GM18498 (cell line): Measurements from ENCODE around the gene OLFM3.

Source experiments
- ATAC-seq: cut with Tn5 transposase; IDR thresholded peaks from one replicate; pipeline ENCODE4 v1.9.1; 2021; ENCODE audit warnings: mild to moderate bottlenecking, moderate library complexity; ENCODE audit not compliant: unreplicated experiment

The OLFM3 gene

DNA sequence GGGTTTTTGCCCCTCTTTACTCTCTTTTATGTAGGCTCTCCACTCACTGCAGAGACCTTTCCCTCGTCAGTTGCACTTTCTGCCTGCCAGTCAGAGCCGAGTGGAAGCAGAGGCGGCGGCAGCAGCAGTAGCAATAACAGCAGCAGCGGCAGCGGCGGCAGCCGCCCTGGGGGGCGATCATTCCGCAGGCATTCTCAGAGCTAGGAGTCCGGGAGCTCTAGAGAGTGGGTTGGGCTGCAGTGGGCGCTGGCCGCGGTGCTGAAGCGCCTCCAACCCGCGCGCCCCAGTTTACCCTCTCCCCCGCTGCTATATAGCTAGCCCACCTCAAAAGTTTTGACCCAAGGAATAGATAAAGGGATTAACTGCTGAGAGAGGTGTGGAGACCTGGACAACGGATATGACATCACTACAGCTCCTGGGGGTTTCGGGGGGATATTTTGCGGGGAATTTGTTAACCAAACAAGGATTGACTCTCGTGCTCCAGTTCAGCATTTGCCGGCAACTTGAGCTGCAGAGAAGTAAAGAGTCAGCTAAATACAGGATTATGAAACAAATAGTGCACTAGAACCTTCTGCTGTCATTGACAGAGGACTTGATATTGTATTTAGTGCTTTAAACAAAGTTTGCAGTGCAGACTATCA lies at the start of gene OLFM3:
Gene OLFM3, minus strand, starts transcription at position 102 of the 641 bp plus-strand sequence.
- no peak for ATAC-seq

DNA sequence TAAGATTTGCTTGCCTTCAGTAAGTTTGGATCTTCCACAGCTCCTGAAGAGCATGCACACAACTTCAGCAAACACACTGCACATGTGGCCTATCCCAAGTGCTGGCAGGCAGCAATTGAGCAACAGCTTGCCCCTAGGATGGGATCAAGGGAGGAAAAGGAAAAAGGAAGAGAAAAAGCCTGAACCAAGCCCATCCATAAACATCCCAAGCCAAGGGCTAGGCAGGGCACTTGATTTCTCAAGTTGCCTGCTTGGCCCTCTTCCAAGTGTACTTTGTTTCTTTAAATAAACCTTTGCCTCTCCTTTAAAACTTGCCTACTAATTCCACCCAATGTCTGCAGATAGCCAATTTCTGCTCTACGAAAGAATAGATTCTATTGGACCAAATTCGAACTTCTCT lies 49.0 kb upstream of the OLFM3 start:
- no peak for ATAC-seq

DNA sequence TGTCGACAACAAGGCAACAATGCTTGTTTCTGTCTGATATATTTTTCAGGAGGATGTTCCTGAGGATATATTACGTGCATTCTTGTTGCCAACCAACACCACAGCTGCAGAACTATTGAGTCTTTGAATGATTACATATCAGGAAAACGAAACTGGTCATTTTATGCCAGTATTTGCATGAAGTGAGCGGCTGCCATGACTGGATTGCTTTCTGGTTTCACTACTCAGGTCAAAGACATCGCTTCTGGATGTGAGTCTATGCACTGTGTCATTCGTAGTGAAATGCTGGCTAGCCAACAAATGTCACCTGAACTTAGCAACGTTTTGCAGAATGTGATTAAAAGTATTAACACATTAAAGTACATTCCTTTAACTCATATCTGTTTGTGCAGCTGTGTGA lies 35.8 kb upstream of the OLFM3 start:
- no peak for ATAC-seq

DNA sequence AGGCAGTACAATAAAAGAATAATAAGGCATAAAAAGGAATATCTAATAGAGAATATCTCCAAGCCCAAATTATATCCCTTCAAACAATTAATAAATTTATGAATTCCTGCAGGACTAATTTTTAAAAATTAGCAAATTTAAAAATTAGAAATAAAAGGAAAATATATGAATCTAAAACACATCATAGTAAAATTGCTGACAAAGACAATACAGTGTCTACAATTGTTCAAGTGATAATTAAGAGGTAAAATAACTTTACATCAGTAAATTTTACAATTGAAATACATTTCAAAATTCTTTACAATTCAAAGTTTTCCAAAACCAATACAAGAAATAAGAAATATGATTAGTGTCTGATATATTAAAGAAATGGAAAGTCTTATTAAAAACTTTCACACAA lies 22.8 kb upstream of the OLFM3 start:
- ATAC-seq: no peak

DNA sequence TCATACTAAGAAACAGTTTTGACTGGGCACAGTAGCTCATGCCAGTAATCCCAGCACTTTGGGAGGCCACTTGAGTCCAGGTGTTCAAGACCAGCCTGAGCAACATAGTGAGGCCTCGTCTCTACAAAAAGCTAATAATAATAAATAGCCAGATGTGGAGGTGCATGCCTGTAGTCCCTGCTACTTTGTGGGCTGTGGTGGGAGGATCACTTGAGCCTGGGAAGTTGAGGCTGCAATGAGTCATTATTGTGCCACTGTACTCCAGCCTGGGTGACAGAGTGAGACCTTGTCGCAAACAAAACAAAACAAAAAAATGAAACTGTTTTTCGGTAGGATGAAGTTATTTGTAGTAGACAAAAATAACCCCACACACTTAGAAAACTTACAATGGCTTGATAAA lies 19.0 kb upstream of the OLFM3 start:
- ATAC-seq: no peak

DNA sequence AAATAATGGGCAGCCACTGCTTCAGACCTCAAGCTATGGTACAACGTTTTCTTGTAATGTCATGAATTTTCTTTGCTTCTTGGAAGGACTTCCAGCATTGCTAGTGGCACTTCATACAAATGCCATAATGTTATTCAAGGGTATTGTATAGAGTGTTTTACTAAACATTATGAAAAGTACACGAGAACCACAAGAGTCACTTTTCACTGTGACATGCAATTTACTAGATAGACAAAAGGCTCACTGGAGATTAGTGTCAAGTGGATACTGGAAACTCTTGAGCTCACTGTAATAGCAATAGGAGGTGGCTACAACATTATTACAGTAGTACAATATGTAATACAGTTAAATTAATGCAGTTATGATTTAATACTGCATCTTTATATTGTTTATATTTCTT lies 5.3 kb upstream of the OLFM3 start:
- ATAC-seq: no peak

DNA sequence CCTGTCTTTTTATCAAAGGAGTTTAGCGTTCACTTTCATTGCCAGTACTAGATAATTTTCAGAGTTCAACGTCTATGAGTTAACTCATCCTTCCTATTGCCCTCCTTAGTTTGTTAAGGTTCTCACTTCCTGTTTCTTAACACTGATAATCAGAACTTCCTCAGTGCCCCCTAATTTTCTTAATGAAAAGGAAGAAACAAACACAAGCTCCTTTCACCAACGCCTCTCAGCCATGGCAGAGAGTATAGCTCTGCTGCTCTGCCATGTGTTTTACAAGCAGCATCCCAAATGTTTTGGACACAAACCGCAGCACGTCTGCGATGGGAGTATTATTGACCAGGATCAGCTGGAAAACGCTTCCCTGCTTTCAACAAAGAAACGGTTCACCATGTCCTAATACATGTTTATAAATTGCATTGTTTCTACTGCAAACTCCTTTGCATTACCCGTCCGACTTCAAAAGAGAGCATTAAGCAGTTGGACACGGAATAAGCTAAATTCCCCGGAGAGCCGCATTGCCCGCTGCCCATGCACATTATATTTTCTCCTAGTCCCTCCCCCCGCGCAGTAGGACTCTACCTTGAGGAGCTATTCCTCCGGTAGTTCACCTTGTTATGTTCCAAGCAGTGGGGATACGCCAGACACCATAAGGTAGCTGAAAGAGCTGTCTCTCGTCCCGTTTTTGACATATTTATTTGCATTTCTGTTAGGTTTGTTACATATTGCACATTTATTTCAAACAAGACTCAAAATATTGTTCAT lies 561 bp downstream of the OLFM3 start:
- ATAC-seq: no peak

DNA sequence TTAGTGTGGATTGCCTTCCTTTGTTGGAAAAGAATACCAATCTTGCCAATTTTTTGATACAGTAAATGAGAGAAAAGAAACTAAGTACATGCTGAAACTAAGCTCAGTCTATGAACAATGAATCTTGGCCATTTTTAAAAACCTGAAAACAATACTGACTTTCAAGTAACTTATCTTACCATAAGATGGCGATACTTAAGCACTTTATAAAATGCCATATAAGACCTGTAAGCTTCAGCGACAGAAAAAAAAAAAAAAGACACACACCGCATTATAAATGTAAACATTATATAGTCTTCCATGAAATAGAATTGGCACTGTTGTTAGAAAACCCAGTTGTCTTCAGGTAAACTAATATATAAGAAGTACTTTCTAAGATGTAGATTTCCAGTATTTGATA lies 3.0 kb downstream of the OLFM3 start:
- ATAC-seq: no peak

DNA sequence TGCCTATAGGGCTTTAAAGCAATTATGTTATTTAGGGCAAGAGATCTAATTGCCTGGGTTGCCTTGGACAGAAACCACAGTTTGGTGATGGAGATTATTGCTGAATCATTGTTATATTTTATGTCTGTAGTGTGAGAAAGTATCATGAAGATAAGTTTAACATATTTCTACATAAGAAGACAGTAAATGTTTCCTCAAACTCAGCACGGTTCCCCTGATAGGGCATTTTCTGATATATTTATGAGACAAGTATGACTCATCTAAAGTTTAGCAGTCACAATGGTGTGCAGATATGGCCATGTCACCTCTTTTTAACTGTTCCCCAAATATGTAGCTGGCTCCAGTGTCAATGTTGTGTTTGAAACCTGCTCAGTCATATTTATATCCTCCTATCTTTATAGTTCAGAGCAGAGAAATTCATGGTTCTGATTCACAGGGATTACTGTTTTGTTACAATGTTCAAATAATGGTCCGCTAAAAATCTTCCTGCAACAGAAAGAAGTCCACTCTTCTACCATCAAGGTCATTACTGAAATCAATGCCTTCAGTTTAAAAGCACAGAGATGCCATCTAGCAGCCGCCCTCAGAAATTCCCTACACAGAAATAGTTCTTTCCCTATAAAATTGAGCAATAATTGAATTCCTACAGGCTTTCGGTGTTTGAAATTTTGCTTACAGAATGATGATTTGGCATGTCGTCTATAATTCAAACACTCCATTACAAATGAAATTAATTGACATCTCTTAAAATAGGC lies 3.7 kb downstream of the OLFM3 start:
- ATAC-seq: no peak

DNA sequence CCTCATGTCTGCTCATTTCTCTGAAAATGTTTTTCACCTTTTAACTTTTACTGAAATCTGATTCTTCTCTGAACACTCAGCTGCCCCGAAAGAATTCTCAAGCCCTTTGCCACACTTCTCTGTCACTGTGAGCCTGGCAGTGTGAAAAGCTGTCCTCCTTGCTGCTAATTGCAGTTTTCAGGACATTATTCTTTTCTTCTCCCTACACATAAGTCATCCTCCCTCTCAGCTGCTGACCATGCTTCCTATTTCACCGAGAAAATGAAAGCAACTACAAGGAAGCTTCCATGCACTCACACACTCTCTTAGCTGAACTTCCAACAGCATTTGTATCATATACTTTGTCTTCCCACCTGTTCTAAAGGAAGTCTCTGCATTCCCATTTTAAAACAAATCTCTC lies 15.8 kb downstream of the OLFM3 start:
- ATAC-seq: no peak

DNA sequence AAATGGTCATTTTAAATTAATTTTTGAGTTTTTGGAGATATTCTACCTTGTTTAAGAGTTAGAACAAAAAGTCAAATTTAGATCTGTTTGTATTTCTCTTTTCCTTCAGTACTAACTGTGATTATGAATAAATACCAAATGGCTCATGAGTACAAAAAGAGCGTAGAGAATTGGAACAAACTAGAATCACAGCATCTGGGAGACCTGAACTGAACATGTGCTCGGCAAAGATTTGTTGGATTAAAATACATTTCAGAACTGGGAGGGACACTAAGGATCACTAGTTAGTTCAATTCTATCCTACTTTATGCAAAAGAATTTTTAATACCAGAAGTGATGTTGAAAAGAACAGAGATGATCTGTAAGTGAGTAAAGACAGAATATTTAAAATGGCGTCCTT lies 19.5 kb downstream of the OLFM3 start:
- ATAC-seq: no peak

DNA sequence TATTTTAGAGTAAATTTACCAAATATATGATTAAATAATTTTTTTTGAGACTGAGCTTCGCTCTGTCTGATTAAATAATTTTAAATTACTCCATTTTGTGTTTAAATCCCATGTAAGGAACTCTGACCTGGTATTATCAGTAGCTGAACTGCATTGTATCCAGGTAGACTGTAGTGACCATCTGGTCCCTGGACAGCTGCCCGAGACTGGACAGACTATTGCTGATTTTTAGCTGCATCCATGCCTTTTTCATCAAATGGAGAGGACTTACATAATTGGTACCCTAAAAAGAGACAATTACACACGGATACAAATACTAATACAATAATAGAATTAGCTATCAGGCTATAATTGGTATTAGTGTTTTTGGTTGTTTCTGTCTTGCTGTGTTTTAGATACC lies 20.6 kb downstream of the OLFM3 start:
- ATAC-seq: no peak

DNA sequence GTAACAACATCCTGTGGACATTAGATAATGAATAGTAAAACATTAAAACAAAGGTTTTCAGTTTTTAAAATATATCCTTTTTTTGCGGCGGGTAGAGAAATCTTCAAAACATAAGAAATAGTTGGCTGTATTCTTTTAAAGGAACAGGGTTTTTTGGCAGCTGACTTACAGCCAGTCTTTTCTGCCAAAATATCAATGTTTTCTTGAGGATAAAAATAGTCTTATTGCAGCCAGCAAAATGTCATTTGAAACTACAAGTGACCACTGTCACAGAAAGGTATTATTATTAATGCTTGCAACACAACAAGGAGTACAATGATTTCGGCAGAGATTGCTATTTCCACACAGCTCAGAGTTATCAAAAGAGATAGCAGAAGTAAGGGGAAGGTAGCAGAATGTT lies 21.4 kb downstream of the OLFM3 start:
- ATAC-seq: no peak

DNA sequence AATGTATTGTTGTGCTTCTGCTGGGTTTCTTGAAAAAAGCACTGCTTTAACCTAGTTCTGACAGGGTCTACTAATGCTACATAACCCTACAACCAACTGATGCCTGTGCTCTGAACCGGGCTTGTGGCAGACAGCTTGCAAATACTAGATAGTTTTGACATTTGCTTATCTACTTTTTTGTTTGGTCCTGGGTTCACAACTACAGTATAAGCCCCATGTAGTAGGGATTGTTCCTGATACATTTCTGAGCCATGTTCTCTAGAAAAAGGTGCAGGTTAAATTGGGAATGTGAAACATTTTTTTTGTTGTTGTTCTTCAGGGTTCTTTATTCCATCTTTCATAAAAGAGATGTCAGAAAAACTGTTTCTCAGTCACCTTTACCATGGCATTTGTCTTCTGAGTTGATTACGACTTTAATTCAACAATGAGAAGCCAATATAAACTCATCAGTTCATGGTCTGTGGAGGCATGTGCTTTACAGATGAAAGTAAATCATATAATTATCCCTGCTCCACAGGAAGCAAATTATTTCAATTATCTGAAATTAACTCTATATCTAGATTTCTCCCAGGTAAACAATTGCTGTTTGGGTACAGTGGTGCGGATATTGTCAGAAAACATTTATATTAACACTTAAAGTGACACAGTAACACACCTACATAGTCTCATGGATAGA lies 22.0 kb downstream of the OLFM3 start:
- no peak for ATAC-seq

DNA sequence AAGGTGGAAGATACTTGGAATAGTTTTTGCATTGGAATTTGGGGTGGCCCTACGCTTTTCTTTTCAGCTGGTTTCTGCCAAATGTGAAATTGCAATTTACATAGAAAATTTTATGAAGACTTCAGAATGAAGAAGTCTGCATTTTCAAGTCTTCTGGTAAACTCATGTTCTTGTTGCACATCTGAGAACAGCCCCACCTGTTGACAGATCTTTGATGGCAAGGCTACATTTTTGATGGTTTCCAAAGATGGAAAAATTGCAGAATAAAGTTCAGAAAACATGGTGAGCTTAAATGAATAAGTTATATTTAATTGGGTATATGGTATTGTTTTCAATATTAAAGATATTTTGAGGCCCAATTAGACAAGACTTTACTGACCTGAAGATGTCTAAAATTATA lies 25.4 kb downstream of the OLFM3 start:
- no peak for ATAC-seq

DNA sequence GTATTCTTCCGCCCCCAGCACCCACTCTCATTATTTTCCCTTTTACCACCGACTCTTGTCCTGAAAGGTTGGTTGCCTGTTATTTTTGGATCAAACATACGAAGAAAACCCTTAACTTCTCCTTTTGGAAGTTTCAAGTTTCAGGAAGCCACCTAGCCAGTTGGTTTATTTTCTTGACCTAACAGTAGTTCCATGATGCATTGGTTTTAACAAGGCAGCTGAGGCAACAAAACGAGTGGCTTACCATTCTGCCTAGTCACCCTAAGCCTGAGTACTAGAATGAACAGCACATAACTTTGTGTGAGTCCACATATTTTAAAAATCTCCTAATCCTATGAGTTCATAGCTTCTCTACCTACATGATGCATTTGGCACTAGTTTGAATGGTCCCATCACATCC lies 28.9 kb downstream of the OLFM3 start:
- ATAC-seq: no peak

DNA sequence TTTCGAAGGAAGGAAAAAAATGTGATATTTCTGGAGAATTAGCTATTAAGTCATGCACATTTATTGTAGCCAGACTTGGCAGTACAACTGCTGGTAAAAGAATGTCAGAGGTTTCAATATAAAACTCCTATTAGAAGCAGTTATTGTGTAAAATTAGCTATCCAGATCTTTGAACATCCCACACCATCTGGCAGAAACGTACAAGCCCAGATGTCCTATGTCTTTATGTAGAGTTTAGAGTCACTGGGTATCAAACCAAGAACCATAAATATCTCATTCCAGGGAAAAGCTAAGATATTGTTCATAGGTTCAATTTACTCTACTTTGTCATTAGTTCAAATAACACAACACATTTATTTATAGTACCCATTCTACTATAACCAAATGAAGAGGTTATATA lies 31.4 kb downstream of the OLFM3 start:
- ATAC-seq: no peak

DNA sequence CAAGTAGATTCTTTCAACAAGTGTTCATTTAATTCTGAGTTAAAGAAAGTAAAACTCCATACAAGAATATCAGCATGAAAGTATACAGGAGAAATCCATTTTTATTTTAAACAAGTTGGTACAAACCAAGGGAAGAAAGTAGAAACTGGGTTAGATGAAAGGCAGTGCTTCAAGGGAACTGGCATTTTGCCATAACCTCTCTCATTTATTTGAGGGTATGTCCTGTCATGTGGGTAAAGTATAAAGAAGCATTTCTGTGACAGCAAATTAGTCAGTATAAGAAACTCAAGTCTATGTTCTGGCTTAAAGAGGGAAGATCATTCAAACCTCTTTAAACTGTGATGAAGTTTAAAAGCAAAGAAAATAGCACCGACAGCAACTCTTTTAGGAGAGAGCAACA lies 32.0 kb downstream of the OLFM3 start:
- ATAC-seq: no peak

DNA sequence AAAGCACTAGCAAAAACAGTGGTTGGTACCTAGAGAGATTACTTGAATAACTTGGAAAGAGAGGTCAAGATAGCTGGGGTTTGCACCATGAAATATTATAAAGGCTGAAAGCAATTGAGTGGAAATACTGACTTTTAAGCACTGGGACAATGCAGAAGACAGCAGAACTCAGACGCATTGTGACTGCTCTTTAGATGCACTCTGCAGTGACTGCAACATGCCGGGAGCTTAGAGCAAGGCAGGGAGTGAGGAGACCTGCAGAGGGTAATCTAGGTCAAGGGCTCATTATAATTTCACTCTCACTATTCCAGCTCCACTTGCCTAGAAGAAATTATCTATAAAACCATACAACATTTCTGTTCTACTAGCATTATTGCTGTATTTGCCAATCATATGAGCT lies 36.6 kb downstream of the OLFM3 start:
- ATAC-seq: no peak

DNA sequence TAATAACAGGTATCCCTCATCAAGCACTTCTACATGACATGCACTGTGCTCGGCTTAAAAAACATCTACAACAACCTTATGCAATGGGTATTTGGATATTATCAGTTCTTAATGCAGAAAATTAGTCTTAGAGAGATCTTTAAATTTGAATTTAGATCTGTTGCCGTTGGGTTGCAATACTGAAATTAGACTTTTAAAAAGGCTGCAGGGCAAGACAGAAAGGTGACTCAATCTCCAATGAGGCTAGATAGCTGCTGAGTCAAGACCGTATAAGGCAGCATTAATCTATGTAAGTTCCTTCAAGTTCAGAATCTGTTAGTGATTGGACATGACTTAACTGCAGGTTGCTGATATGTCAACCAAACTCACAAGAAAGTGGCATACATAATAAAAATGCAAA lies 37.3 kb downstream of the OLFM3 start:
- no peak for ATAC-seq

DNA sequence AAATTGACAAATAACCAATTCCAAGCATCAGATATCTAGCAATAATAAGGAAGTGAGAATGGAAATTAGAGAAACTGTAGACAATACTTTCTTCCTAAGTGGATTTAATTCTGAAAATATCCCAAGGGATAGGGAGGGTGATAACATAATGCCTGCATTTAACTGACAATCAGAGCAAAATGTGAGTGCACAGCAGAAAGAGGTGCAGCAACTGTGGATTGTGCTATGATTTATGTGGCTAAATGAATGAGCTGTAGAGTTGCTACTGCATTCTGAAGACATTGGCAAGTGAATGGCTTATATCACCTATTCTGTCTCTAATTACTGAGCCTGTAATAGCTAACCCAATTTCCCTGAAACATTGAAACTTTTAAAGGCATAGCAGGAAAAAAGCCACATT lies 39.0 kb downstream of the OLFM3 start:
- no peak for ATAC-seq

DNA sequence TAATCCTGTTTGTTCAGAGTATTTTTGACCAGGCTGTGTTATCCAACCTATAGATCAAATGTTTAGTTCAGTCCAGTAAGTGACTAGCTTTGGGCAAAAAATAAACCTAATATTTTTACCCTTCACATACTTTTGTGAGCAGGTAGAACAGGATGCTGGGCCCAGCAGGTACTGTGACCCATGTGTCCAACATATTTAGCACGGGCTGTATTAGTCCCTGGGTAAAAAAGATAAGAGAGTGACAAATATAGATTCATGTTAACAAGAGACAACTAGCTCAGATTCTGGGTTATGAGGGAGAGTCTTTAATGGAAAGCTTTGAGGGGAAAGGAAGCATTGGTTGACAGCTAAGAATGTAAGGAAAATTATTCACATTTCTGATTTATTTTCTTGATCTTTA lies 43.1 kb downstream of the OLFM3 start:
- no peak for ATAC-seq
